RWPE2 (cell line): ENCODE data around the gene TMX4.

ENCODE experiments used
- ATAC-seq: fragments of 200-7000 bp; cut with Tn5 transposase; 3 replicates; pipeline ENCODE4 v1.9.1; 2021; ENCODE audit warnings: low read depth
- DNase-seq: peaks from one replicate; pipeline ENCODE4 v3.0.0-alpha.2; 2020; ENCODE audit warnings: low spot score
- H3K27ac ChIP-seq: fragments of 450-650 bp; 2 replicates; pipeline ENCODE4 v1.5.1; 2017; ENCODE audit warnings: mild to moderate bottlenecking; ENCODE audit not compliant: poor library complexity, severe bottlenecking
- H3K27me3 ChIP-seq: fragments of 250-450 bp; sonication (Bioruptor Pico); 2 replicates; pipeline ENCODE4 v1.5.1; 2021; ENCODE audit warnings: mild to moderate bottlenecking, moderate library complexity; ENCODE audit not compliant: insufficient read depth, poor library complexity, severe bottlenecking
- H3K36me3 ChIP-seq: fragments of 250-450 bp; sonication (Bioruptor Pico); 2 replicates; pipeline ENCODE4 v1.5.1; 2020; ENCODE audit warnings: low read depth, mild to moderate bottlenecking, moderate library complexity
- H3K4me1 ChIP-seq: fragments of 250-450 bp; sonication (Bioruptor Pico); 2 replicates; pipeline ENCODE4 v1.5.1; 2021; ENCODE audit warnings: mild to moderate bottlenecking, moderate library complexity; ENCODE audit not compliant: insufficient read depth, poor library complexity, severe bottlenecking
- H3K4me3 ChIP-seq: fragments of 250-450 bp; sonication (Bioruptor Pico); 2 replicates; pipeline ENCODE4 v1.5.1; 2021; ENCODE audit warnings: mild to moderate bottlenecking, moderate library complexity; ENCODE audit not compliant: severe bottlenecking
- H3K9me3 ChIP-seq: fragments of 250-450 bp; sonication (Bioruptor Pico); 2 replicates; pipeline ENCODE4 v1.5.1; 2021; ENCODE audit warnings: mild to moderate bottlenecking, moderate library complexity; ENCODE audit not compliant: severe bottlenecking
- CTCF ChIP-seq: fragments of 450-650 bp; IDR thresholded peaks from one replicate; pipeline ENCODE4 v1.5.1; 2017; ENCODE audit warnings: mild to moderate bottlenecking, moderate library complexity; ENCODE audit not compliant: poor library complexity, severe bottlenecking

TMX4 gene

GRCh38 chr20:7996898-7997297 is 22.7 kb downstream of the TMX4 start:
- no peak overlapping the region for H3K27ac ChIP-seq
- no peak for ATAC-seq
- DNase-seq: no peak
- H3K27me3 ChIP-seq: no peaks in the 10 kb centered on the region
- H3K36me3 ChIP-seq: peaks cover 19% of the 10 kb centered on the region
- no peak overlapping the region for H3K4me3 ChIP-seq
- peaks cover 3% of the 10 kb centered on the region for H3K9me3 ChIP-seq
- no peak for TF ChIP-seq CTCF
- no peaks in the 10 kb centered on the region for H3K4me1 ChIP-seq

GRCh38 chr20:7994809-7995208 is 24.8 kb downstream of the TMX4 start:
- H3K4me1 ChIP-seq: no peaks in the 10 kb centered on the region
- ATAC-seq (no peak), DNase-seq (no peak)
- H3K9me3 ChIP-seq: peaks cover 3% of the 10 kb centered on the region
- H3K27ac ChIP-seq: no peak overlapping the region
- no peak for TF ChIP-seq CTCF
- peaks cover 19% of the 10 kb centered on the region for H3K36me3 ChIP-seq
- no peaks in the 10 kb centered on the region for H3K27me3 ChIP-seq
- H3K4me3 ChIP-seq: no peak overlapping the region

- Histone ChIP-seq H3K9me3 (peaks cover 3% of the 10 kb centered on the region), H3K36me3 (peaks cover 12% of the 10 kb centered on the region), H3K4me1 (no peaks in the 10 kb centered on the region), H3K4me3 (no peak overlapping the region), H3K27ac (no peak overlapping the region), H3K27me3 (no peaks in the 10 kb centered on the region)
- DNase-seq (no peak), ATAC-seq (no peak)
- TF ChIP-seq CTCF: no peak
Measured at GRCh38 chr20:7993703-7994102, 25.9 kb downstream of the TMX4 start.

GRCh38 chr20:7993238-7993637 is 26.3 kb downstream of the TMX4 start:
- Histone ChIP-seq H3K27me3 (no peaks in the 10 kb centered on the region), H3K4me3 (no peak overlapping the region), H3K27ac (no peak overlapping the region), H3K4me1 (no peaks in the 10 kb centered on the region), H3K9me3 (peaks cover 3% of the 10 kb centered on the region), H3K36me3 (peaks cover 12% of the 10 kb centered on the region)
- ATAC-seq: no peak
- no peak for TF ChIP-seq CTCF
- no peak for DNase-seq

GRCh38 chr20:7990385-7990784 is 29.2 kb downstream of the TMX4 start:
- Histone ChIP-seq H3K27ac (no peak overlapping the region), H3K4me1 (no peaks in the 10 kb centered on the region), H3K9me3 (peaks cover 3% of the 10 kb centered on the region), H3K4me3 (no peak overlapping the region), H3K27me3 (no peaks in the 10 kb centered on the region), H3K36me3 (peaks cover 12% of the 10 kb centered on the region)
- no peak for DNase-seq
- ATAC-seq: no peak
- TF ChIP-seq CTCF: no peak
